SK-N-SH treated with all-trans-retinoic acid at 6 μM for 48 hours (cell line): Measurements from ENCODE around the gene DDX28.
"Not testable (repeated sequence)": the region's sequence is repeated elsewhere in the genome, so short reads cannot be mapped to it uniquely, and the experiment has no call there.

ENCODE experiments used
- ATAC-seq: fragments of 200-7000 bp; cut with Tn5 transposase; 3 replicates; pipeline ENCODE4 v1.9.1; 2020; ENCODE audit warnings: mild to moderate bottlenecking, moderate library complexity
- BACH2 ChIP-seq: fragments of 250-450 bp; sonication (Bioruptor Pico); IDR thresholded peaks from 2 replicates; pipeline ENCODE4 v1.9.0; 2021; ENCODE audit warnings: mild to moderate bottlenecking, borderline replicate concordance
- CREB5 ChIP-seq: fragments of 250-450 bp; sonication (Bioruptor Pico); IDR thresholded peaks from 2 replicates; pipeline ENCODE4 v1.5.1; 2020; ENCODE audit warnings: low read depth, mild to moderate bottlenecking, moderate library complexity
- CSDC2 ChIP-seq: fragments of 250-450 bp; sonication (Bioruptor Pico); IDR thresholded peaks from 2 replicates; pipeline ENCODE4 v1.5.0; 2020; ENCODE audit warnings: mild to moderate bottlenecking, moderate library complexity
- ESRRG ChIP-seq: fragments of 250-450 bp; sonication (Bioruptor Pico); IDR thresholded peaks from 2 replicates; pipeline ENCODE4 v1.6.1; 2021; ENCODE audit warnings: mild to moderate bottlenecking
- ISL1 ChIP-seq: fragments of 250-450 bp; sonication (Bioruptor Pico); IDR thresholded peaks from 2 replicates; pipeline ENCODE4 v2.1.2; 2022; ENCODE audit warnings: mild to moderate bottlenecking, moderate library complexity
- OSR1 ChIP-seq: fragments of 250-450 bp; sonication (Bioruptor Pico); IDR thresholded peaks from 2 replicates; pipeline ENCODE4 v1.8.0; 2022; ENCODE audit warnings: moderate library complexity, mild to moderate bottlenecking, inconsistent platforms
- PPARA ChIP-seq: fragments of 250-450 bp; sonication (Bioruptor Pico); IDR thresholded peaks from 2 replicates; pipeline ENCODE4 v1.5.0; 2020; ENCODE audit warnings: mild to moderate bottlenecking, borderline replicate concordance
- SNAI2 ChIP-seq: fragments of 250-450 bp; sonication (Bioruptor Pico); IDR thresholded peaks from 2 replicates; pipeline ENCODE4 v1.5.0; 2020; ENCODE audit warnings: mild to moderate bottlenecking, moderate library complexity
- TCF4 ChIP-seq: fragments of 250-450 bp; sonication (Bioruptor Pico); IDR thresholded peaks from 2 replicates; pipeline ENCODE4 v1.8.0; 2021; ENCODE audit warnings: mild to moderate bottlenecking, moderate library complexity, borderline replicate concordance
- ZC3H10 ChIP-seq: fragments of 250-450 bp; sonication (Bioruptor Pico); IDR thresholded peaks from 2 replicates; pipeline ENCODE4 v1.5.1; 2021; ENCODE audit warnings: mild to moderate bottlenecking, moderate library complexity
- ZFP3 ChIP-seq: fragments of 250-450 bp; sonication (Bioruptor Pico); IDR thresholded peaks from 2 replicates; pipeline ENCODE4 v1.5.0; 2020; ENCODE audit warnings: mild to moderate bottlenecking, moderate library complexity
- ZFP30 ChIP-seq: fragments of 450-650 bp; formaldehyde crosslinking; IDR thresholded peaks from 2 replicates; pipeline ENCODE4 v1.5.0; 2022; ENCODE audit warnings: mild to moderate bottlenecking, moderate library complexity
- ZNF565 ChIP-seq: fragments of 450-650 bp; formaldehyde crosslinking; conservative IDR thresholded peaks from 2 replicates; pipeline ENCODE4 v1.5.0; 2020; ENCODE audit warnings: low read depth, mild to moderate bottlenecking, moderate library complexity
- ZNF70 ChIP-seq: fragments of 450-650 bp; formaldehyde crosslinking; IDR thresholded peaks from 2 replicates; pipeline ENCODE4 v1.5.0; 2020; ENCODE audit warnings: mild to moderate bottlenecking, moderate library complexity
- ZNF8 ChIP-seq: fragments of 450-650 bp; formaldehyde crosslinking; IDR thresholded peaks from 2 replicates; pipeline ENCODE4 v1.5.0; 2020; ENCODE audit warnings: mild to moderate bottlenecking, moderate library complexity
- TF ChIP-seq, protein P1 (sequence below): fragments of 250-450 bp; sonication (Bioruptor Pico); IDR thresholded peaks from 2 replicates; pipeline ENCODE4 v1.8.0; 2021; ENCODE audit warnings: low read depth, mild to moderate bottlenecking, moderate library complexity, borderline replicate concordance
- TF ChIP-seq, protein P2 (sequence below): fragments of 250-450 bp; sonication (Bioruptor Pico); IDR thresholded peaks from 2 replicates; pipeline ENCODE4 v1.5.1; 2021; ENCODE audit warnings: mild to moderate bottlenecking, moderate library complexity
- TF ChIP-seq, protein P3 (sequence below): fragments of 250-450 bp; sonication (Bioruptor Pico); IDR thresholded peaks from 2 replicates; pipeline ENCODE4 v1.8.0; 2020; ENCODE audit warnings: mild to moderate bottlenecking, moderate library complexity, borderline replicate concordance

The DDX28 gene

DNA sequence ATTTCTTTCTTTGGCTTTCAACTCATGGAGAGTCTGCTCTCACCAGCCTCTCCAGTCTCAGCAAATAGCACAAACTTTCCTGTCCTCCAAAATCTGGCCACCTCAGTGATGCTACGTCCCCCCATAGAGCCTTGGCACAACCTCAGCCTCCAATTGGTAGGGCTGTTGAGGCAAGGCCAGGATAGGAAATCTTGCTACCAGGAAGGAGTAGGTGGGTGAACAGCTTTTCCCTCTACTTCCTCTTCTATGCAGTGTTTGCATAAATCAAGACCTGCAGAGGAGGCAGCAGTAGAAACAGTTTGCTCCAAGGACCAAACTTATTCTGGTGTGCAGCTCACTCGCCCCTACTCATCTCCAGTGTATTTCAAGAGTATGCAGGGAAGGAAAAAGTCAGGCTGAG, 23.0 kb downstream of the DDX28 start:
- TF ChIP-seq ZFP30, result no peak
- TF ChIP-seq, protein P1, sequence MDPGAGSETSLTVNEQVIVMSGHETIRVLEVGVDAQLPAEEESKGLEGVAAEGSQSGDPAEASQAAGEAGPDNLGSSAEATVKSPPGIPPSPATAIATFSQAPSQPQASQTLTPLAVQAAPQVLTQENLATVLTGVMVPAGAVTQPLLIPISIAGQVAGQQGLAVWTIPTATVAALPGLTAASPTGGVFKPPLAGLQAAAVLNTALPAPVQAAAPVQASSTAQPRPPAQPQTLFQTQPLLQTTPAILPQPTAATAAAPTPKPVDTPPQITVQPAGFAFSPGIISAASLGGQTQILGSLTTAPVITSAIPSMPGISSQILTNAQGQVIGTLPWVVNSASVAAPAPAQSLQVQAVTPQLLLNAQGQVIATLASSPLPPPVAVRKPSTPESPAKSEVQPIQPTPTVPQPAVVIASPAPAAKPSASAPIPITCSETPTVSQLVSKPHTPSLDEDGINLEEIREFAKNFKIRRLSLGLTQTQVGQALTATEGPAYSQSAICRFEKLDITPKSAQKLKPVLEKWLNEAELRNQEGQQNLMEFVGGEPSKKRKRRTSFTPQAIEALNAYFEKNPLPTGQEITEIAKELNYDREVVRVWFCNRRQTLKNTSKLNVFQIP (CRISPR knock-in tag), result no peak
- TF ChIP-seq BACH2 (CRISPR knock-in tag), result no peak
- no peak for TF ChIP-seq ESRRG (CRISPR knock-in tag)
- TF ChIP-seq, protein P2, sequence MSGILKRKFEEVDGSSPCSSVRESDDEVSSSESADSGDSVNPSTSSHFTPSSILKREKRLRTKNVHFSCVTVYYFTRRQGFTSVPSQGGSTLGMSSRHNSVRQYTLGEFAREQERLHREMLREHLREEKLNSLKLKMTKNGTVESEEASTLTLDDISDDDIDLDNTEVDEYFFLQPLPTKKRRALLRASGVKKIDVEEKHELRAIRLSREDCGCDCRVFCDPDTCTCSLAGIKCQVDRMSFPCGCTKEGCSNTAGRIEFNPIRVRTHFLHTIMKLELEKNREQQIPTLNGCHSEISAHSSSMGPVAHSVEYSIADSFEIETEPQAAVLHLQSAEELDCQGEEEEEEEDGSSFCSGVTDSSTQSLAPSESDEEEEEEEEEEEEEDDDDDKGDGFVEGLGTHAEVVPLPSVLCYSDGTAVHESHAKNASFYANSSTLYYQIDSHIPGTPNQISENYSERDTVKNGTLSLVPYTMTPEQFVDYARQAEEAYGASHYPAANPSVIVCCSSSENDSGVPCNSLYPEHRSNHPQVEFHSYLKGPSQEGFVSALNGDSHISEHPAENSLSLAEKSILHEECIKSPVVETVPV, result no peak
- no peak for TF ChIP-seq CREB5 (CRISPR knock-in tag)
- TF ChIP-seq, protein P3, sequence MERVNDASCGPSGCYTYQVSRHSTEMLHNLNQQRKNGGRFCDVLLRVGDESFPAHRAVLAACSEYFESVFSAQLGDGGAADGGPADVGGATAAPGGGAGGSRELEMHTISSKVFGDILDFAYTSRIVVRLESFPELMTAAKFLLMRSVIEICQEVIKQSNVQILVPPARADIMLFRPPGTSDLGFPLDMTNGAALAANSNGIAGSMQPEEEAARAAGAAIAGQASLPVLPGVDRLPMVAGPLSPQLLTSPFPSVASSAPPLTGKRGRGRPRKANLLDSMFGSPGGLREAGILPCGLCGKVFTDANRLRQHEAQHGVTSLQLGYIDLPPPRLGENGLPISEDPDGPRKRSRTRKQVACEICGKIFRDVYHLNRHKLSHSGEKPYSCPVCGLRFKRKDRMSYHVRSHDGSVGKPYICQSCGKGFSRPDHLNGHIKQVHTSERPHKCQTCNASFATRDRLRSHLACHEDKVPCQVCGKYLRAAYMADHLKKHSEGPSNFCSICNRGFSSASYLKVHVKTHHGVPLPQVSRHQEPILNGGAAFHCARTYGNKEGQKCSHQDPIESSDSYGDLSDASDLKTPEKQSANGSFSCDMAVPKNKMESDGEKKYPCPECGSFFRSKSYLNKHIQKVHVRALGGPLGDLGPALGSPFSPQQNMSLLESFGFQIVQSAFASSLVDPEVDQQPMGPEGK (CRISPR knock-in tag), result no peak
- no peak for TF ChIP-seq ZNF565 (CRISPR knock-in tag)
- TF ChIP-seq ZFP3, result no peak
- no peak for TF ChIP-seq ZC3H10 (CRISPR knock-in tag)
- no peak for TF ChIP-seq ZNF8 (CRISPR knock-in tag)
- TF ChIP-seq, all 23 proteins: peak for 0
- no peak for ATAC-seq

DNA sequence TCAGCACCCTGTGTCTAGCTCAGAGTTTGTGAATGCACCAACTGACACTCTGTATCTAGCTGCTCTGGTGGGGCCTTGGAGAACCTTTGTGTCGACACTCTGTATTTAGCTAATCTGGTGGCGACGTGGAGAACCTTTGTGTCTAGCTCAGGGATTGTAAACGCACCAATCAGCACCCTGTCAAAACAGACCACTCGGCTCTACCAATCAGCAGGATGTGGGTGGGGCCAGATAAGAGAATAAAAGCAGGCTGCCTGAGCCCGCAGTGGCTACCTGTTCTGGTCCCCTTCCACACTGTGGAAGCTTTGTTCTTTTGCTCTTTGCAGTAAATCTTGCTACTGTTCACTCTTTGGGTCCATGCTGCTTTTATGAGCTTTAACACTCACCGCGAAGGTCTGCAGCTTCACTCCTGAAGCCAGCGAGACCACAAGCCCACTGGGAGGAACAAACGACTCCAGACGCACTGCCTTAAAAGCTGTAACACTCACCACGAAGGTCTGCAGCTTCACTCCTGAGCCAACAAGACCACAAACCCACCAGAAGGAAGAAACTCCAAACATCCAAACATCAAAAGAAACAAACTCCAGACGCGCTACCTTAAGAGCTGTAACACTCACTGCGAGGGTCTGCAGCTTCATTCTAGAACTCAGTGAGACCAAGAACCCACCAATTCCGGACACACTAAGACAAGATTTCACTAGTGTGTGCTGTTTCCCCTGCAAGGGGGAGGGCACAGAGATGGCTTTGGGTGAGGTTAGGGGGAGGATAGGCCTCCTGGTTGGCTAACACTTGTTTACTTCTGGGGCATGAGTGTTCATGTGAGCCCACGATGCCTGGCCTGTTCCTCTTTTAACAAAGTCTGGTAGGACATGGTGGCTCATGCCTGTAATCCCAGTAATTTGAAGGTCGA, 24.0 kb downstream of the DDX28 start, which contains the start of gene DPEP2:
DPEP2 (minus strand) TSS at position 706 of the 910 bp plus-strand sequence. CDS start 6,272 bp downstream, outside the sequence.
- not testable (repeated sequence) for ATAC-seq

GRCh38 chr16:67998231-67998778, 24.7 kb downstream of the DDX28 start:
- not testable (repeated sequence) for ATAC-seq

DNA sequence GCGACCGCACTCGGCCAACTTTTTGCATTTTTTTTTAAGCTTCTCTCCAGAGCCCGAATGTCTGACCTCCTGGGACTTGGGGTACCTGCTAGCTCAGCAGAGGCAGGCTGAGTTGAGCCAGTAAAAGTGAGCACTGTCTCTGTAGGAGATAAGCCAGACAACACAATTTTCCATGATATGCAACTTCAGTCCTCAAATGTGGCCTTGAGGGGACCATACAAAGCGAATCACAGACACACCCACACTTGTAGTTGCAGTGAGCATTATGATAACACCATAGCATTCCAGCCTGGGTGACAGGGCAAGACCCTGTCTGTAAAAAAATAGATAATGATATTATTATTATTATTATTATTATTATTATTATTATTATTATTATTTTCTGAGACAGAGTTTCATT, 26.4 kb downstream of the DDX28 start:
- ATAC-seq, result no peak
- TF ChIP-seq ZNF70 (CRISPR knock-in tag), result no peak
- no peak for TF ChIP-seq ZFP3
- no peak for TF ChIP-seq ZNF8 (CRISPR knock-in tag)
- TF ChIP-seq SNAI2 (CRISPR knock-in tag), result no peak
- no peak for TF ChIP-seq CREB5 (CRISPR knock-in tag)
- TF ChIP-seq PPARA (CRISPR knock-in tag), result no peak
- TF ChIP-seq, protein P2, result no peak

GRCh38 chr16:67995423-67995822, 27.6 kb downstream of the DDX28 start:
- no peak for ATAC-seq
- no peak for TF ChIP-seq ZC3H10 (CRISPR knock-in tag)
- TF ChIP-seq ZFP30, result no peak
- no peak for TF ChIP-seq OSR1 (CRISPR knock-in tag)
- no peak for TF ChIP-seq ZNF8 (CRISPR knock-in tag)
- TF ChIP-seq ZNF70 (CRISPR knock-in tag), result no peak
- no peak for TF ChIP-seq PPARA (CRISPR knock-in tag)
- TF ChIP-seq, protein P1 (CRISPR knock-in tag), result no peak
- TF ChIP-seq, protein P2, result no peak
- no peak for TF ChIP-seq CSDC2 (CRISPR knock-in tag)
- no peak for TF ChIP-seq TCF4 (CRISPR knock-in tag)
- no peak for TF ChIP-seq ISL1 (CRISPR knock-in tag)
